ENCODE measurements around the gene UBA7.
"Not testable (repeated sequence)": the region's sequence is repeated elsewhere in the genome, so short reads cannot be mapped to it uniquely, and the experiment has no call there.

Gene UBA7

GRCh38 chr3:49823131-49823530 lies 9.4 kb upstream of the UBA7 start:
- H3K4me3 Mint-ChIP-seq; H3K36me3 Mint-ChIP-seq (ENCODE audit: low read depth): not testable (repeated sequence)

GRCh38 chr3:49812916-49813496 lies 747 bp downstream of the UBA7 start:
- Mint-ChIP-seq H3K4me1 (ENCODE audit: low read depth) (peaks cover 22% of the 10 kb centered on the region), H3K36me3 (ENCODE audit: low read depth) (peaks cover 28% of the 10 kb centered on the region), H3K4me3 (peak overlapping the region; percentile 96), H3K27me3 (ENCODE audit: low read depth) (no peaks in the 10 kb centered on the region), H3K9me3 (no peaks in the 10 kb centered on the region), H3K27ac (peak overlapping the region; percentile 92)

More at GRCh38 chr3:49823131-49823530, 9.4 kb upstream of the UBA7 start:
- not testable (repeated sequence) for H3K9me3 Mint-ChIP-seq; H3K27me3 Mint-ChIP-seq (ENCODE audit: low read depth); H3K4me1 Mint-ChIP-seq (ENCODE audit: low read depth); H3K27ac Mint-ChIP-seq

DNA sequence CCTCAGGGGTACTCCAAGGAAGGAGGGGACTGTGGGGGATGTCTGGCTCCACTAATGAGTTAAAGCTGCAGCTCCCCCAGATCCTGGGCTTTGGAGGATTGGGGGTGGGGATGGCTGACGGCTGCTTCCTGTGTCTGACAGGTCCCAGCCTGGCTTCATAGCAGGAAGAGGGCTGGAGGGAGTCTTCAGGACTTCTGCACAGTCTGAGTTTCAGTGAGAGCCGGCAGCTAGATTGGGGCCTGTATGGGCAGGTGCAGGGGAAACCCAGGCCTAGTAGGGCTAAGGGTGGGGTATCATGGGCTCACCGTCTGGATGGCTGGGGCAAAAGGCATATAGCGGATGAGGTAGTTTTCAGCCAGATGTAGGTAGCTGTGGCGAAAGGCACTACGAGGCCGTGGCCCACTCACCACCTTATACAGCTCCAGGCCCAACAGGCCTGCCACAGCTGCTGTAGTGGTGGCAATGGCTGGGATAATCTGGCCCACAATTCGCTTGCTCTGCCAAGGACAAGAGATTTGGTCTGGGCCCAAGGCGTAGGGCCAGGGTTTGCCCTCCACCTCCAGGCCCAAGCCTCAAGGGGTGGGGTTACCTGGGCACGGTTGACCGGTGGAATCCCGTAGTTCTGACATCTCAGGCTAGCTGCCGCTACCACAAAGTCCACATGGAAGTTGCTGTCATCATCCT lies 6.2 kb downstream of the UBA7 start:
- peaks cover 22% of the 10 kb centered on the region for H3K4me1 Mint-ChIP-seq (ENCODE audit: low read depth)
- peaks cover 4% of the 10 kb centered on the region for H3K27me3 Mint-ChIP-seq (ENCODE audit: low read depth)
- H3K4me3 Mint-ChIP-seq = no peak overlapping the region
- H3K36me3 Mint-ChIP-seq (ENCODE audit: low read depth) = peaks cover 32% of the 10 kb centered on the region
- peak overlapping the region; percentile 29 for H3K27ac Mint-ChIP-seq
- no peaks in the 10 kb centered on the region for H3K9me3 Mint-ChIP-seq

- peaks cover 21% of the 10 kb centered on the region for H3K4me1 Mint-ChIP-seq (ENCODE audit: low read depth)
- peaks cover 11% of the 10 kb centered on the region for H3K27me3 Mint-ChIP-seq (ENCODE audit: low read depth)
- H3K36me3 Mint-ChIP-seq (ENCODE audit: low read depth) = peaks cover 31% of the 10 kb centered on the region
- H3K27ac Mint-ChIP-seq = no peak overlapping the region
- no peaks in the 10 kb centered on the region for H3K9me3 Mint-ChIP-seq
- no peak overlapping the region for H3K4me3 Mint-ChIP-seq
Measured at GRCh38 chr3:49806850-49807249, 6.9 kb downstream of the UBA7 start.

DNA sequence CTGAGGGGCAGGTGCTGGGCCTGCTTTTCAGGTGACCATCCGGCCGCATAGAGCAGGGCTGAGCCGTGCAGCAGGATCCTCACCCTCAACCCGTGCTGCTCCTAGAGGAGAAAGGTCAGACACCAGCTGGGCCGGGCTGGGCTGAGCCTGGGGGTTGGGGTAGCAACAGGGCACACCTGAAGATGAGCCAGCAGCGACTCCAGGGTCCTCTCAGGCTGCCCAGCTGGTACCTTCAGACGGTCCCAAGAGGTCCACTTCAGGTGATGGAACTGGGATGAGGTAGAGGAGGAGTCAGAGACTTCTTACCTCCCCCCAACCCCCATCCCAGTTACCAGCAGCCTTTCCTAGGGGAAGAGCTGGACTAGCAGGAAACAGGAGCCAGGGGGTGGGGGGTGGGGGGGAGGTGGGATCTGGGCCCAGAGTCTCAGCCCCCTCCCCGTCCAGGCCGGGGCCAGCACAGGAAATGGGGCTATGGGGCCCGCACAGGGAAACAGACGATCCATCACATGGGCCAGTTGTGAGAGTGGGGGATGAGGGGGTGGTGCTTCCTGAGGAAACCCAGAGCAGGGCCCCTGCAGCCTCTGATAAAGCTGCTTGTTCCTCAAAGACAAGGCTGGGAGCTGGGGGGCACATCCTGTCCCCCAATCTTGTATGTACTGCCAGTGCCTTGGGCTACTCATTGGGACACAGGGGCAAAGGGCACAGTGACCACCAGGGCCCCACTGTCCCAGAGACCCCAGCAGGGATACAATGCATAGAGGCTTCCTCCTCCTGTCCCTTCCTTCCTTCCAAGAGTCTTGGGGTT lies 7.7 kb downstream of the UBA7 start:
- Mint-ChIP-seq H3K27ac (no peak overlapping the region), H3K27me3 (ENCODE audit: low read depth) (peaks cover 19% of the 10 kb centered on the region), H3K4me3 (no peak overlapping the region), H3K4me1 (ENCODE audit: low read depth) (peaks cover 18% of the 10 kb centered on the region), H3K9me3 (no peaks in the 10 kb centered on the region), H3K36me3 (ENCODE audit: low read depth) (peaks cover 25% of the 10 kb centered on the region)

DNA sequence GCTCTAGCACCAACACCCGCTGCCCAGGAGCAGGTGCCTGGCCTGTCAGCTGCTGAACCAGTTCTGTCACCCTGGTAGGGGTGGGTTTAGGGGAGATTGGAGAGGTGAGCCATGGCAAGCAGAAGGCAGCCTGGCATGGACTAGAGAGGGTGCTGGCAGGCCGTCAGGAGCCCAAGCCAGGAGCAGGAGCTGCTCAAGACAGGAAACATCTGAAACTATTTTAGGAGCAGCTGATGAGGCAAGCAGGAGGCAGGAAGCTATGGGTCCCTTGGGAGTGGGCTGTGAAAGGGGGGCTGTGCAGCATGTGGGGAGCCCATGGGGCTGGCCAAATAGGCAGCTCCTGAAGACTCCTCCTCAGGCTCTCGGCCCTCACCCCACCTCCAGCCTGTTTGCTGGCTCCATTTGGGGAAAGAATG lies 8.4 kb downstream of the UBA7 start:
- no peaks in the 10 kb centered on the region for H3K9me3 Mint-ChIP-seq
- peaks cover 23% of the 10 kb centered on the region for H3K36me3 Mint-ChIP-seq (ENCODE audit: low read depth)
- H3K4me1 Mint-ChIP-seq (ENCODE audit: low read depth) = peaks cover 17% of the 10 kb centered on the region
- no peak overlapping the region for H3K27ac Mint-ChIP-seq
- H3K27me3 Mint-ChIP-seq (ENCODE audit: low read depth) = peaks cover 21% of the 10 kb centered on the region
- H3K4me3 Mint-ChIP-seq = no peak overlapping the region

- Mint-ChIP-seq H3K4me1 (ENCODE audit: low read depth) (peaks cover 15% of the 10 kb centered on the region), H3K9me3 (no peaks in the 10 kb centered on the region), H3K27me3 (ENCODE audit: low read depth) (peaks cover 21% of the 10 kb centered on the region), H3K4me3 (peak overlapping the region; percentile 56), H3K36me3 (ENCODE audit: low read depth) (peaks cover 14% of the 10 kb centered on the region), H3K27ac (peak overlapping the region; percentile 59)
Measured at GRCh38 chr3:49804141-49805041, 9.4 kb downstream of the UBA7 start.

- Mint-ChIP-seq H3K9me3 (no peaks in the 10 kb centered on the region), H3K4me1 (ENCODE audit: low read depth) (peaks cover 15% of the 10 kb centered on the region), H3K4me3 (peak overlapping the region; percentile 56), H3K27me3 (ENCODE audit: low read depth) (peaks cover 21% of the 10 kb centered on the region), H3K36me3 (ENCODE audit: low read depth) (peaks cover 10% of the 10 kb centered on the region), H3K27ac (peak overlapping the region; percentile 59)
Measured at GRCh38 chr3:49803465-49804140, 10.2 kb downstream of the UBA7 start.

- Mint-ChIP-seq H3K4me1 (ENCODE audit: low read depth) (peaks cover 15% of the 10 kb centered on the region), H3K27ac (peak within 1 kb of the TSS; percentile 80), H3K9me3 (no peaks in the 10 kb centered on the region), H3K27me3 (ENCODE audit: low read depth) (peaks cover 21% of the 10 kb centered on the region), H3K36me3 (ENCODE audit: low read depth) (peaks cover 5% of the 10 kb centered on the region), H3K4me3 (peak within 1 kb of the TSS; percentile 84)
Measured at GRCh38 chr3:49802719-49803464, 10.9 kb downstream of the UBA7 start, which contains the start of gene INKA1. Gene INKA1, plus strand, starts transcription at chr3:49803261. Its CDS starts 132 bp downstream, at chr3:49803393.

DNA sequence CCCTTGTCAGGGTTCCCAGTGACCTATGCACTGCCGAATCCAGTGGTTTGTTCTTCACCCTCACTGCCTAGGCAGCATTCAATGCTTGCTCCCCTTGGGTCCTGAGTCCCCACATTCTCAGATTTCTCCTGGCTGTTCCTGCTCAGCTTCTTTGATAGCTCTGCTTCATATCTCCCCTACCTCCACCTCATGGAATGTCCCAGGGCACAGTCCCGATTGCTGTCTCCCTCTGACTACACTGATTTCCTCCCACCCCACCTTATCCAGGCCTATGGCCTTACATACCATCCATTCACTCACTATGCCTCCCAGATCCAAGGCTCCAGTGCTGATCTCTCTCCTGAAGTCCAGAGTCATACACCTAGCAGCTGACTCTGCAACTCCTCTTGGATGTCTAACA lies 12.6 kb downstream of the UBA7 start:
- H3K27ac Mint-ChIP-seq = no peak overlapping the region
- no peaks in the 10 kb centered on the region for H3K9me3 Mint-ChIP-seq
- peaks cover 13% of the 10 kb centered on the region for H3K4me1 Mint-ChIP-seq (ENCODE audit: low read depth)
- peaks cover 5% of the 10 kb centered on the region for H3K36me3 Mint-ChIP-seq (ENCODE audit: low read depth)
- H3K27me3 Mint-ChIP-seq (ENCODE audit: low read depth) = peaks cover 21% of the 10 kb centered on the region
- H3K4me3 Mint-ChIP-seq = peak overlapping the region; percentile 7

DNA sequence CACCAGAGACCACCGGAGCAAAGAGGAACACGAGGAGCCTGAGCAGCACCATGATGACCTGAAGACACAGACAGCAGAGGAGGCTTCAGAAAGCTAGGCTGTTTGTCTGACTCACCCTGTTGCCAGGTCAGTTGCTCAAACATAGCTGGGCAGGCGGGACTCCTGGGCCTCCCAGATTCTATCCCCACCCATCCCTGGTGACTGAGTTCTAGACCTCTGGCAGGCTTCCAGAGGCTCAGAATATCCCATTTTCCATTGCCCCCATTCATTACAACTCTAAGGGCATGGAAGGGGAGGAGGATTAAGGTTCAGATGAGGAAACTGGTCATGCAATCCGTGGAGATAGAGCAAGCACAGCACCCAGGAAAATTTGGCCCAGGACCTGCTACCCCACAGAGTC lies 14.0 kb downstream of the UBA7 start, which contains the start of gene CDHR4:
TSS of gene CDHR4 (minus strand) at position 113 of the 400 bp plus-strand sequence. CDS start at position 52, 61 bp downstream.
- Mint-ChIP-seq H3K4me1 (ENCODE audit: low read depth) (peaks cover 7% of the 10 kb centered on the region), H3K4me3 (no peak within 1 kb of the TSS), H3K9me3 (no peaks in the 10 kb centered on the region), H3K27ac (no peak within 1 kb of the TSS), H3K27me3 (ENCODE audit: low read depth) (peaks cover 21% of the 10 kb centered on the region), H3K36me3 (ENCODE audit: low read depth) (no peaks in the 10 kb centered on the region)

DNA sequence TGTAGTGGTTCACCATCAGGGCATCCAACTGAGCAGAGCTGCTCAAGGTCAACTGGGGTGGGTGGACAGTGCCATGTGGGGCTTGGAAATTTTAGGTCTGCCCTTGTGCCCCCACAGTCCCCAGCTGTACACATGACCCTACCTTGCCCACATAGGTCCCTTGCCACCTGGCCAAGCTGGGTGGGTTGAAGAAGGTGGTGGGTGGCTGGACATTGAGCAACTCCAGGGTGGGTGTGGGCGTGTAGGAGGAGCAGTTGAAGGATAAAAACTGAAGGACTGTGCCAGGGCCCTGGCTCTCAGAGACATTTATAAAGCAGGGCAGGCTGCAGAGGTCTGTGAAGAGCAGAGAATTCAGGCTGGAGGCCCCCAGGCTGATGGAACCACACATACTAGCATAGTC lies 14.6 kb downstream of the UBA7 start:
- H3K36me3 Mint-ChIP-seq (ENCODE audit: low read depth) = no peaks in the 10 kb centered on the region
- H3K4me1 Mint-ChIP-seq (ENCODE audit: low read depth) = peaks cover 7% of the 10 kb centered on the region
- no peak overlapping the region for H3K4me3 Mint-ChIP-seq
- peaks cover 20% of the 10 kb centered on the region for H3K27me3 Mint-ChIP-seq (ENCODE audit: low read depth)
- no peaks in the 10 kb centered on the region for H3K9me3 Mint-ChIP-seq
- no peak overlapping the region for H3K27ac Mint-ChIP-seq

Measured in T-helper 1 cell treated with Interleukin-12 subunit alpha and Interleukin-12 subunit beta and Interleukin-4 antibody, amounts not matched to agents 30 μg/mL and 1 μg/mL, for 36 hours (primary cell).